Activated CD8-positive, alpha-beta T cell treated with anti-CD3 and anti-CD28 coated beads for 36 hours (primary cell): ENCODE results near the gene SH3D21. TPM values are rescaled to one million over a fixed set of nuclear protein-coding genes. Genes with fewer than 3 reads are reported as not detected.
A peak's percentile ranks its signal among the peaks of the same experiment; 100 is the strongest.

Experiments used
- ATAC-seq: fragments of 200-7000 bp; cut with Tn5 transposase; one replicate; pipeline ENCODE4 v1.10.0; 2021; ENCODE audit warnings: mild to moderate bottlenecking, moderate library complexity
- CTCF ChIA-PET: fragments of 350-600 bp; sonication (Branson Sonifier 250); formaldehyde crosslinking; loops from one replicate; lab custom pipeline; 2021; ENCODE audit warnings: antibody characterized with exemption; lab: Charles Lee
- POLR2A ChIA-PET: fragments of 350-600 bp; sonication (Branson Sonifier 250); formaldehyde crosslinking; loops from one replicate; lab custom pipeline; 2021; ENCODE audit warnings: antibody characterized with exemption; lab: Charles Lee
- DNase-seq: peaks from one replicate; pipeline ENCODE4 v3.0.0-alpha.2; 2020
- H3K27ac Mint-ChIP-seq: one replicate; pipeline ENCODE4 v1.8.0; 2021; ENCODE audit warnings: mild to moderate bottlenecking, mixed read lengths
- H3K27me3 Mint-ChIP-seq: one replicate; pipeline ENCODE4 v1.8.0; 2021; ENCODE audit warnings: mixed read lengths
- H3K36me3 Mint-ChIP-seq: one replicate; pipeline ENCODE4 v1.8.0; 2021; ENCODE audit warnings: low read depth, mixed read lengths
- H3K4me1 Mint-ChIP-seq: one replicate; pipeline ENCODE4 v1.8.0; 2021; ENCODE audit warnings: low read depth, mixed read lengths
- H3K4me3 Mint-ChIP-seq: one replicate; pipeline ENCODE4 v1.8.0; 2021; ENCODE audit warnings: mild to moderate bottlenecking, moderate library complexity, mixed read lengths
- H3K9me3 Mint-ChIP-seq: one replicate; pipeline ENCODE4 v1.8.0; 2021; ENCODE audit warnings: mixed read lengths
- CTCF ChIP-seq: fragments of 200-600 bp; IDR thresholded peaks from one replicate; pipeline ENCODE4 v1.8.0; 2022; ENCODE audit warnings: antibody characterized with exemption, mild to moderate bottlenecking
- intact Hi-C: fragments of 100-400 bp; cut with micrococcal nuclease; formaldehyde crosslinking; loops from one replicate; pipeline ENCODE4 v1.10.0; 2022
- total RNA-seq, 2 experiments: library from RNA; stranded (reverse); gene quantifications; one replicate each; pipeline ENCODE4 v1.2.3, GENCODE V29; 2021

SH3D21 gene
- total RNA-seq, 2 experiments from 2014 or later = 17.8 to 21.0 TPM

- POLR2A ChIA-PET = interaction anchor here (0.6 to 2.0 kb wide), 3 partner anchors 25 to 86 kb away, joined by 5 to 7 read pairs (median 5); no protein-coding TSS in a partner anchor
- H3K36me3 Mint-ChIP-seq = peaks cover 27% of the 10 kb centered on the region
- TF ChIP-seq CTCF = no peak
- CTCF ChIA-PET = interaction anchor here (13.0 kb wide), 1 partner anchor 19 kb away, joined by 102 read pairs; no protein-coding TSS in a partner anchor
- H3K4me3 Mint-ChIP-seq = no peak overlapping the region
- ATAC-seq = peak; percentile 13
- no peak for DNase-seq
- no peaks in the 10 kb centered on the region for H3K27me3 Mint-ChIP-seq
- intact Hi-C loops = no loop called here
- no peaks in the 10 kb centered on the region for H3K9me3 Mint-ChIP-seq
- peaks cover 24% of the 10 kb centered on the region for H3K4me1 Mint-ChIP-seq
- no peak overlapping the region for H3K27ac Mint-ChIP-seq
Observed at GRCh38 chr1:36349241-36349671, 43.1 kb downstream of the SH3D21 start.

DNA sequence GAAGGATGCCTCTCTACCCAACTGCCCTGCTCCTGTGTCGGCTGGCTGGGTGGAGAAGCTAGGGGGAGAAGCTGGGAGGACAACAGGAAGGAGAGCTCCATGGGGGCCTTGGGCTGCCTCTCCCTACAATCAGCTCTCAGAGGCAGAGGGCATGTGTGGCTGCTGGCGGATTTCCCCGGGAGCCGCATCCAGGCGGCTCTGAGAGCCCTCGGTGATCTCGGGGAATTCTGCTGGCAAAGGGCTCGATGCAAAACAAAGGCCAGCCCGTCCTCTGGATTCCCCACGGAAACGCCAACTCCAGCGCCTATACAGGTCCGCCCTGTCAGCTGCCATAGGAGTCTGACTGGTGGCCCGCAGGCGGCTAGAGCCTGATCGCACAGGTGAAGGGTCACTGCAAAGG, 43.7 kb downstream of the SH3D21 start:
- ChIA-PET CTCF (interaction anchor here (1.7 to 13.0 kb wide), 2 partner anchors 18 to 75 kb away, joined by 5 to 102 read pairs; no protein-coding TSS in a partner anchor), POLR2A (interaction anchor here (0.6 to 2.0 kb wide), 5 partner anchors 9 to 85 kb away, joined by 4 to 7 read pairs (median 5); partner anchors contain the start of gene LSM10)
- no peak for TF ChIP-seq CTCF
- no peak overlapping the region for H3K27ac Mint-ChIP-seq
- H3K4me3 Mint-ChIP-seq = no peak overlapping the region
- no peaks in the 10 kb centered on the region for H3K9me3 Mint-ChIP-seq
- no peaks in the 10 kb centered on the region for H3K27me3 Mint-ChIP-seq
- peaks cover 24% of the 10 kb centered on the region for H3K4me1 Mint-ChIP-seq
- intact Hi-C loops = no loop called here
- no peak for ATAC-seq
- no peak for DNase-seq
- H3K36me3 Mint-ChIP-seq = peaks cover 24% of the 10 kb centered on the region

DNA sequence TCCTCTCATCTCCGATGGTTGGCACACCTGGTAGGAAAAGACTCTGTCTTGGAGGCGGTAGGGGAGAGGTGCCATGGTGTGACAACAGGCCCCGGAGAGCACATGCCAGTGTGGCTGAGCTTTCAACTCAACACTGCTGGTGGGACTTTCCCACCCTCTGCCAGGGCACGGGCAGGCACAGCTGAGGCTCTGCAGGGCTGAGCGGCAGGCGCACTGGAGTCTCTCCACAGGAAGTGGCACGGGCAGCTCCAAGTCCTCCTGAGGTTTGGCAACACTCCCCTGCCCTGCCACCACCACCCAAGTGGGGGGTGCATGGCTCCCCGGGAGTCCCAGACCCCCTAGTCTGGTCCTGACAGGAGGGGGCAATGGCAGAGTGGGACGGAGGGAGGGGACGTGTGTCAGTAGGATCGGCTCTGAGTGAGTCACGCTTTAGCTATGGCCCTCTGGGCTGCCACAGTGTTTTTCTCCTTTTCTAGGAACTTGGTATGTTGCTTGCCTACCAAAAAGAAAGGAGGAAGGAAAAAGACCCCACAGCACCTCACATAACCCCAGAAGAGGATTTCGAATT, 44.6 kb downstream of the SH3D21 start:
- CTCF ChIA-PET = interaction anchor here (1.0 to 13.0 kb wide), 5 partner anchors 8 to 74 kb away, joined by 3 to 102 read pairs (median 5); no protein-coding TSS in a partner anchor
- Mint-ChIP-seq H3K4me3 (no peak overlapping the region), H3K9me3 (no peaks in the 10 kb centered on the region), H3K36me3 (peaks cover 24% of the 10 kb centered on the region), H3K27ac (peak overlapping the region; percentile 80), H3K4me1 (peaks cover 24% of the 10 kb centered on the region), H3K27me3 (no peaks in the 10 kb centered on the region)
- peak; percentile 86 for ATAC-seq
- peak; percentile 61 for DNase-seq
- POLR2A ChIA-PET = interaction anchor here (0.7 to 2.0 kb wide), 5 partner anchors 10 to 47 kb away, joined by 3 to 7 read pairs (median 4); partner anchors contain the start of gene LSM10
- intact Hi-C loops = no loop called here
- TF ChIP-seq CTCF = no peak

- DNase-seq = no peak
- no peaks in the 10 kb centered on the region for H3K27me3 Mint-ChIP-seq
- ChIA-PET CTCF (interaction anchor here (1.0 to 13.0 kb wide), 5 partner anchors 9 to 73 kb away, joined by 3 to 102 read pairs (median 5); no protein-coding TSS in a partner anchor), POLR2A (interaction anchor here (1.1 to 2.0 kb wide), 4 partner anchors 8 to 46 kb away, joined by 3 to 7 read pairs (median 4); partner anchors contain the start of gene LSM10)
- H3K27ac Mint-ChIP-seq = peak overlapping the region; percentile 40
- peak; percentile 24 for ATAC-seq
- no peak for TF ChIP-seq CTCF
- peaks cover 24% of the 10 kb centered on the region for H3K36me3 Mint-ChIP-seq
- H3K4me1 Mint-ChIP-seq = peaks cover 24% of the 10 kb centered on the region
- intact Hi-C loops = no loop called here
- H3K4me3 Mint-ChIP-seq = no peak overlapping the region
- no peaks in the 10 kb centered on the region for H3K9me3 Mint-ChIP-seq
Observed at GRCh38 chr1:36351227-36351977, 45.2 kb downstream of the SH3D21 start.
